Muscle of back (tissue), 13 donors: ENCODE results near the gene EEF2K. TPM values are rescaled to one million over a fixed set of nuclear protein-coding genes. Genes with fewer than 3 reads are reported as not detected.
"Not testable (repeated sequence)": the region's sequence is repeated elsewhere in the genome, so short reads cannot be mapped to it uniquely, and the experiment has no call there.

Experiments used
- DNase-seq, 3 donors: peaks; one replicate each; pipeline versions ENCODE4 v3.0.0 to v3.0.0-alpha.2; 2013
- long read RNA-seq, 9 donors: transcript quantifications; one replicate each; lab custom pipeline, GENCODE V29; 2026
- polyA plus RNA-seq, 10 donors: library from polyadenylated mRNA; unstranded; fragments of 120-200 nt; gene quantifications; one replicate each; pipeline ENCODE4 v1.2.1, GENCODE V29; 2013; ENCODE audit not compliant: insufficient read length in 10 of 10

EEF2K gene
- polyA plus RNA-seq = 10 to 100 TPM; 28.9 to 60.6 (median 45.6) TPM
- long read RNA-seq, donor 1, full-length matches to known transcripts = 3 of 3 reads
- long read RNA-seq, donor 1, partial matches to known transcripts = 0 of 3 reads
- long read RNA-seq, donor 1, other reads (novel, unspliced or antisense) = 0 of 3 reads
- long read RNA-seq, donor 2, full-length matches to known transcripts = 3 of 3 reads
- long read RNA-seq, donor 2, partial matches to known transcripts = 0 of 3 reads
- long read RNA-seq, donor 2, other reads (novel, unspliced or antisense) = 0 of 3 reads
- long read RNA-seq, donor 3 = 0 reads
- long read RNA-seq, donor 4 = 0 reads
- long read RNA-seq, donor 5, full-length matches to known transcripts = 1 of 1 reads
- long read RNA-seq, donor 5, partial matches to known transcripts = 0 of 1 reads
- long read RNA-seq, donor 5, other reads (novel, unspliced or antisense) = 0 of 1 reads
- long read RNA-seq, donor 6, full-length matches to known transcripts = 3 of 3 reads
- long read RNA-seq, donor 6, partial matches to known transcripts = 0 of 3 reads
- long read RNA-seq, donor 6, other reads (novel, unspliced or antisense) = 0 of 3 reads
- long read RNA-seq, donor 7, partial matches to known transcripts = 6 of 6 reads
- long read RNA-seq, donor 7, other reads (novel, unspliced or antisense) = 0 of 6 reads
- long read RNA-seq, donor 8, full-length matches to known transcripts = 1 of 1 reads
- long read RNA-seq, donor 8, partial matches to known transcripts = 0 of 1 reads
- long read RNA-seq, donor 8, other reads (novel, unspliced or antisense) = 0 of 1 reads
- long read RNA-seq, donor 9 = 0 reads

DNA sequence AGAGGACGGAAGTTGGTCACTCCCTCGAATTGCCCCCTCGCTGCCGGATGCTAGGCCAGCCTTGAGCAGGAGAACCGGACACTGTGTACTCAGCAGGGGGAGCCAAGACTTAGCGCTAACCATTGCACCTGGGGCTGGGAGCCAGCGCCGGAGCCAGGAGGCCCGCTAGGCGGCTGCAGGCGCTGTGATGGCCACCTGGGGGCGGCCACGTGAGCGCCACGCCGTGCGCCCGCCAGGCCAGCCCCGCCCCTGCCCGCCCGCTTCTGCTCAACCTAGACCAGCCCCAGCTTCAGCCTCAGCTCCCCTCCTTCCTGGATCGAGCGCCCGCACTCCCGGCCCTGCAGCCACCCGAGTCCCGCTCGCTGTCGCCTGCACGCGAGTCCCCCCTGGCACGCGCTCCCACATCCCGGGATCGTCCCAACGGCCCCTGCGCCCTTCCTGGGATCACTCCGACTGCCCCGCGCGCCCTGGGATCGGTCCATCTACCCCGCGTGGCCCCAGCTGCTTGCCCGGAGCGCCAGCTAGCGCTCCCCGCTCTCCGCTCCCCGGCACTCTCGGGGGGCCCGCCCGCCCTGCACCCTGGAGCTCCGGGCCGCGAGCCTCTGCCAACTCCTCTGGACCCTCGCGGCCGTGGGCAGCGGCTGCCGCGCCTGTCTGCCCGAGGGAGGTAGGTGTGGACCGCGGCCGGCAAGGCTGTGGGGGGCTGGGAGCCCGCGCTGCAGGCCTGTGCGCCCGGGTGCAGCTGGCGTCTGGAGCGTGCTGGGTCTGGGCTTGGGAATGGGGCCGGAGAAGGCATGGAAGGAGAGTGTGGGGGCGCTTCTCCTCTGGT lies at the start of gene EEF2K:
TSS of gene EEF2K (plus strand) at position 266 of the 829 bp plus-strand sequence. CDS start 19,452 bp downstream, outside the sequence.
- peak; percentile 93 to 97 (median 95) for DNase-seq

DNA sequence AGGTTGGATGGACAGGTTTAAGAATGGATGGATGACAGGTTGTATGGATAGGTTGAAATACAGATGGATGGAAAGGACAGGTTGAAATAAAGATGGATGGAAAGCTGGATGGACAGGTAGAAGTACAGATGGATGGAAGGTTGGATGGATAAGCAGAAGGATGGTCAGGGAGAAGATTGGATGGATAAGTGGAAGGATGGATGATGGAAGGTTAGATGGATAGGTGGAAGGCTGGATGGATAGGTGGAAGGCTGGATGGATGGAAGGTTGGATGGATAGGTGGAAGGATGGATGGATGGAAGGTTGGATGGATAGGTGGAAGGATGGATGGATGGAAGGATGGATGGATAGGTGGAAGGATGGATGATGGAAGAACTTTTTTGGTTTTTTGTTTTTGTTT lies 44.7 kb upstream of the EEF2K start:
- DNase-seq = no peak

DNA sequence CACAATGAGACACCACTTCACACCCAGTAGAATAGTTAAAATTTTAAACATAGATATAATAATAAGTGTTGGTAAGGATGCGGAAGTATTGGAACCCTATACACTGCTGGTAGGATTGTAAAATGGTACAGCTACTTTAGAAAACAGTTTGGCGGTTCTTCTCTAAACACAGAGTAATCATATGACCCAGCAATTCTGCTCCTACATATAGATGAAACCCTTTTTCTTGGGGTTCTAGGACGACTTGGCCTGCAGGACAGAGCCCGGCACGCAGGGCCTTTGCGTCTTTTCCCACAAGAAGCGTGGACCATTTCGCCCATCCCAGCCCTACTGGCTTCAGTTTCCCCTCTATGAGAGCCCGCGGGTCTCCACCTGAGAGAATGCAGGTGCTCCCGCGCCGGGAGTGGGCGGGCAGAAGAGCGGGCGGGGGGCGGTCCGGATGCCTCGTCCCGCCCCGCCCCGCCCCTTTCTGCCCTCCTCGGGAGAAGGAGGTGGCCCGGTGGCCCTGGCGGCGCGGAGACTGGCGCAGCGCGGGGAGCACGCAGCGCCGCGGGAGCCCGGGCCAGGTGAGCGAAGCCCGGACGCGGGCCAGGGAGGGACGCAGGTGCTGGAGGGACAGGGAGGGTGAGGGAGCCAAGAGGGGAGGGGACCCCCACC lies 44.0 kb upstream of the EEF2K start, which contains the start of gene SDR42E2:
TSS of gene SDR42E2 (plus strand) at position 508 of the 657 bp plus-strand sequence. CDS start 3,077 bp downstream, outside the sequence.
- DNase-seq = no peak

DNA sequence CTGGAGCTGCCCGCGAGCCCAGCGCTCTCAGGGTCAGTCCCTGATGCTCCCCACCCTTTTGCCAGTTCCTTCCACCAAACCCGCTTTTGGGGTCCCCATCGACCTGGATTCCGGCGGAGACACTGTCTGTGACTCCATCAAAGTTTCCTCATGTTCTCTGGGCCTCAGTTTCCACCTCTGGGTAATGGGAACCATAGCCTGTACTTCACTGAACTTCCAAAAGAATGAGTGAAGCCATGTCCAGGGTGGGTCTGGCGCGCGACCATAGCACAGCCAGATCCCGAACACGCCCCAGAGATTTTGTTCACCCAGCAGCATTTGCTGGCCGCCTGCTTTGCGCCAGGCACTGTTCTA lies 43.4 kb upstream of the EEF2K start:
- no peak for DNase-seq

DNA sequence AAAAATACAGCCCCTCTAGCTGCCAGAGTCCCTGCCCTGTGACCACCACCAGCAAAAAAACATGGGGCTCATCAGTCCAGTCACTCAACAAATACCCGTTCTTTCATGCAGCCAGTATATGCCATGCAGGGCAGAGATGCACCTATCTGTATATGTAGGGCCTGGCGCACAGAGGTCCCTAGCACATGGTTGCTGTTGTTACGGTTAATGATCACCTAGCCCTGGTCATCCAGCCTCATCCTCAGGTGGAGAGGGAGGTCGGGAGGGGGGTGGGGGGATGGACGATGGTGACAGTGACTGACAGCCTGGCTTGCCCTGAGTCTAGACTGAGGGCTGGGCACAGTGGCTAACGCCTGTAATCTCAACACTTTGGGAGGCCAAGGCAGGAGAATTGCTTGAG lies 42.3 kb upstream of the EEF2K start:
- DNase-seq = no peak

DNA sequence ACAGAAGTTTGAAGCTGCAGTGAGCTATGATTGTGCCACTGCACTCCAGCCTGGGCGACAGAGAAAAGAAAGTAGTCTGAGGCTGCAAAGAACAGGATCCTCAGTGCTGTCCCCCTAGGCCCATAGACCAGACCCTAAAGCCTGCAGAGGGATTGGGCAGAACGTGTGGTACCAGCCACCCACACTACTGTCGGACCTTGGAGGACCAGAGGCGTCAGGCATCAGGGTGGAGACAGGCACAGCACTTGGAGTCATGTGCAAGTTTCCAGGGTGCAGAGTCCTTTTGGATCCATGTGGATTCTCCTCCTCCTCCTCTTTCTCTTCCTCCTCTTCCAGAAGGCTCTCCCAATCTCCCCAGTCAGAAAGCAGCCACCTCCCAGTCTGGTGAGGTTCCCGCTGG lies 41.6 kb upstream of the EEF2K start:
- DNase-seq = no peak

DNA sequence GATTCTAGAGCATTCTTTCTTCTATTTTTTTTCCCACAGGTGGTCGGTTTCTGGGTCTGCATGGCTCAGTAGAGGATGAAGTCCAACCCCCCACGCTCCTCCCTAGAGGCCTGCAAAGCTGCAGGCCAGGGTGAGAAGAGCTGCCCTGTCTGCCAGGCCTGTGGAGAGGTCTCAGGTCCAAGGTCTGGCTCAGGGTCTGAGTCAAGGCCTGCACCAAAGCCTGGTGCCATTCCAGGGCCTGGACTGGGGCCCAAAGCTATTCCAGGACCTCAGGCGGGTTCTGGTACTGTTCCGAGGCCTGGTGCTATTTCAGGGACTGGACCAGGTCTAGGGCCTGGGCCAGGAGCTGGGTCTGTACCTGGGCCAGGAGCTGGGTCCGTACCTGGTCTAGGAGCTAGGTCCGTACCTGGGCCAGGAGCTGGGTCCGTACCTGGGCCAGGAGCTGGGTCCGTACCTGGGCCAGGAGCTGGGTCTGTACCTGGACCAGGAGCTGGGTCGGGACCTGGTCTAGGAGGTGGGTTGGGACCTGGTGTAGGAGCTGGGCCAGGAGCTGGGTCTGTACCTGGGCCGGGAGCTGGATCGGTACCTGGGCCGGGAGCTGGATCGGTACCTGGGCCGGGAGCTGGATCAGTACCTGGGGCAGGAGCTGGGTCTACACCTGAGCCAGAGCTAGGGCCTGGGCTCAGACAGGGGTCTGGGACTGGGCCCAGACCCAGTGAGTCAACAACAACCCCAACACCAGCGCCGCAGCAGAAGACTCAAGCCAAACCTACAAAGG lies 40.4 kb upstream of the EEF2K start:
- DNase-seq = no peak

DNA sequence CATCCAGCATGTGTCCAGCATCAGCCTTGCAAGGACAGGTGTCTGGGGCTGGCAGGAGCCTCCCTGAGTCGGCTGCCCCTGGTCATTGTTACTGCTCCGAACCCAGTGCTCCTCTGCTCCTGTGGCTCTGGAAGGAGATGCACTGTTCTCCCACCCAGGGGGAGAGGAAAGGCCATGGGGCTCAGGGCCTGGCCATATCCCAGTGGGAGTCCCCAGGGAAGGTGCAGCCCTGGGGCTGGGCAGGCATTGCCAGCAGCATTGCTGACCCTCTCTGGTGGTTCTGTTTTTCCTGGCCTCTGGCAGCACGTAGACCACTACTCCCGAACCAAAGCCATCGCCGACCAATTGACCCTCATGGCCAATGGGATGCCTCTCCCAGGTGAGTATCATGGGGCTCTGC lies 34.1 kb upstream of the EEF2K start:
- DNase-seq = no peak

DNA sequence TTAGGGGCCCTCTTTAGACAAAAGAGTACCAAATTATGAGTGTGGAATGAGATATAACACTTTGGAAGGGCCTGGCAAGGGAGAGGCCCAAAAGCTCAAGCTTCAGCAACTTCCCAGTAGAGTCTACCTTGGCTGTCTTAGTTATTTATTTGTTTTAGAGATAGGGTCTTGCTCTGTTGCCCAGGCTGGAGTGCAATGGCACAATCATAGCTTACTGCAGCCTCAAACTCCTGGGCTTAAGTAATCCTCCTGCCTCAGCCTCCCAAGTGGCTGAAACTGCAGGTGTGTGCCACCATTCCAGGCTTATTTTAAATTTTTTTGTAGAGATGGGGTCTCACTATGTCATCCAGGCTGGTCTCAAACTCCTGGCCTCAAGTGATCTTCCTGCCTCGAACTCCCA lies 33.4 kb upstream of the EEF2K start:
- not testable (repeated sequence) for DNase-seq

DNA sequence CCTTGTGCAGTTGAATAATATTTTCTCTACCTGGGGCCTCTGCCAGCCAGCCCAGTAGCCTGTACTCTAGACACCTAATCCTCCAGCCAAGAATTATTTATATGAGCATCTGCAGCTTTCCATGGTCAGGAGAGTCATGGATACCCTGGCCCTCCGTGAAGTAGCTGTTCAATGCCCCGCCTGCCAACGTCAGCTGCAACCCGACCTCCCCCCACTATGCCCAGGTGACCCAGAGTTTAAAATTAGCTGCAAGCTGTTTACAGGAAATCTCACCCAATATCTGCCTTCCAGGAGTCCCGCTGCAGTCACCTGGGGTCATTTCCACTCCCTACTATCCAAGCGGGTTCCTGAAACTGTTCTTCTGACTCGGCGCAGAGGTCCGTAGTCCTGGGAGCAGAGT lies 31.4 kb upstream of the EEF2K start:
- no peak for DNase-seq

DNA sequence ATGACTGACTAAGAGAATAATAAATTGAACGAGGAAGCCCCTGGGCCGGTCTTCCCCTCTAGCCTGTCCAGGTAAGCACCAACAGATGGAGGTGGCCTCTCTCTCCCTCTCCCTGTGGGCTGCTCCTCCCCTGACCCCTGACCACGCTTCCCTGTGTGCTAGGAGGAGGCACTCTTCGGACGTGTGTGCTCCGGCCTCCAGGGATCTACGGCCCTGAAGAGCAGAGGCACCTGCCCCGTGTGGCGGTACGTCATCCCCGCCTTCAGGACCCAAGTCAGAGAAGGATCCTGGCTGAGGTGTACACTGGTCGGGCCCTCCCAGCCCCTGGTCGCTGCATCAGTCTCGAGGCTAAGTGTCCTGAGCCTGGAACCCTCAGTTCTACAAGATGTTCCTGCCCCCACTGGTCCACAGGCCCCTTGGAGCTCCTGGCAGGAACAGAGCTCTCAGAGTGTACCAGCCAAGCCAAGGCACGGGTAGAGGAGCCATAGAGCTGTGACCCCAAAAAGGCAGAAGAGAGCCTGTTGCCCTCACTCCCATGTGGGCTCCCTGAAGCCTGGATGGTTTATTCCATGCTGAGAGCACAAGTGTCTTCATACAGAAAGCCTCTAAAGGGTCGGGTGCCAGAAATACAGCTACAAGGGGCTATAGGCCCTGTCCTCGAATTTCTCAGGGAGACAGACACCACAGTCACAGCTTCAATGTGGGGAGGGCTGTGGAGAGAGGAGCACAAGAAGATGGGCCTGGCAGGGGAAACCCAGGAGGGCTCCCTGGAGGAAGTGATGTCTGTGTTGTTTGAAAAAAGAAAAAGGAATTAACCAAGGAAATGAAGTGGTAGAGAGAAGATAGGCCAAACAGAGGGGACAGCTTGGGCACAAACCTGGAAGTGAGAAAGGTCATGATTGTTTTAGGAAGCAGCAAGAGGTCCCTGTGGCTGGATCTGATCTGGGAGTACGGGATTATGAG lies 27.8 kb upstream of the EEF2K start:
- DNase-seq = no peak

DNA sequence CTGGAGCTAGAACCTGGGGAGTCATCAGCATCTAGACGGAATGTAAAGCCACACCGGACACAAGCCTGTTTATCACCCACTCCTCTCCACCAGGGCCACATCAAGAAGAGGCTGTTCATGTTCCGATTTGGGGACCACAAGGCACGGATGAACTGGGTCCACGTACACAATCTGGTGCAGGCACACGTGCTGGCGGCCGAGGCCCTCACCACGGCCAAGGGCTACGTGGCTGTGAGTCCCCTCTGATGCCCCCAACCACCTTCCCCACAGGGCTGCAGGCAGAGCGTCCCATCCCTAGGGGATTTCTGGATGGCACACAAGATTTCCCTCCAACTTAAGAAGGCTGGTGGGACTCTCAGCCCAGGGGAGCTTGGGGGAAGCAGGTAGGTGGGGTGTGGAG lies 24.7 kb upstream of the EEF2K start:
- no peak for DNase-seq

DNA sequence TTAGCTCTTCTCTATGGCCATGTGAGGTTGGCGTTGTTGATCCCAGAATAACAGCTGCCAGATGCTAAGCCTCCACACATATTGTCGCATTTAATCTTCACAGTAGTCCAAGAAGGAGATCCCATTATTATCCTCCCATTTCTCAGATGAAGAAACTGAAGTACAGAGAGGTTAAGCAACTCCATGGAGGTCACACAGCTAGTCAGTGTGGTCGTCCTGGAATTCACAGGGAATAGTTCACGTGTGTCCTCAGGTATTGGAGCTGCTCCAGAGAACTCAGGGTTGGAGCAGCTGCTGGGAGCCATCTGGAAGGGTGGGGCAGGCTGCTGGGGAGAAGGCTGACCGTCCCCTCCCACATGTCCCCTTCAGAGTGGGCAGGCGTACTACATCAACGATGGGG lies 24.2 kb upstream of the EEF2K start:
- no peak for DNase-seq

DNA sequence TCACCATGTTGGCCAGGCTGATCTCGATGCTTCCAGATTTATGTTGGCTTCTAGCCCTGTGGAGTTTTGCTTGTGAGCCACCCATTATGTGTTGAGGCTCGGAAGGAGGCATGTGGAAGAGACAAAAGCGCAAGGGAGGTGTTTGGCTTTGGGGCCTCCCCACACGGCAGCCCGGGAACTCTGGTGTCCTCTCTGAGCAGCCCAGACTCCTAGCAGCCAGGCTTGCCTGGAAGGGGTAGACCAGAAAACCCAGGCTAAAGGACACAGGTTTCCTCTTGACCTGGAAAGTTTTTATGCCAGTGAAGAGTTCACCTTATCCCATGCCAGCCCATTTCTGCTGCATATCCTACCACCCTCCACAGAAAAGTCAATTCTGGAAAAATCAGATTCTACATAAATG lies 22.7 kb upstream of the EEF2K start:
- DNase-seq = no peak

DNA sequence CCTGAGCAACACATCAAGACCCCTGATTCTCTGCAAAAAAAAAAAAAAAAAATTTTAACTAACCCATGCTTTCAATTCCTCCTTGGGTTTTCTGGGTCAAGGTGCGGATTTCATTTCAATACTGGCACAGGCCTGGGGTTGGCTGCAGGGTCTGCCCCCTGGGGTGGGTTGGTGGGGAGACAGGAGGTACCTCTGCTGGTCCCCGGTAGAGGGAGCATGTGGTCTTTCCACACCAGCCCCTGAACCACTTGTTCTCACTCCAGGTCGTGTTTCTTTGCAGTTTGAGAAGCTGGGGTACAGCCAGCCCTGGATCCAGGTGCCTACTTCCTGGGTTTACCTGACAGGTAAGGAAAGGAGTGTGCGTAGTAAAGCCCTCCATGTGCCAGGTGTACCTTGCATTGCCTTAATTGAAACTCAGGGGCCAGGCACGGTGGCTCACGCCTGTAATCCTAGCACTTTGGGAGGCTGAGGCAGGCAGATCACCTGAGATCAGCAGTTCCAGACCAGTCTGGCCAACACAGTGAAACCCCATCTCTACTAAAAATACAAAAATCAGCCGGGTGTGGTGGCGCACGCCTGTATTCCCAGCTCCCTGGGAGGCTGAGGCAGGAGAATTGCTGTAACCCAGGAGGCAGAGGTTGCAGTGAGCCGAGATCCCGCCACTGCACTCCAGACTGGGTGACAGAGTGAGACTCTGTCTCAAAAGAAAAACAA lies 22.0 kb upstream of the EEF2K start:
- no peak for DNase-seq

DNA sequence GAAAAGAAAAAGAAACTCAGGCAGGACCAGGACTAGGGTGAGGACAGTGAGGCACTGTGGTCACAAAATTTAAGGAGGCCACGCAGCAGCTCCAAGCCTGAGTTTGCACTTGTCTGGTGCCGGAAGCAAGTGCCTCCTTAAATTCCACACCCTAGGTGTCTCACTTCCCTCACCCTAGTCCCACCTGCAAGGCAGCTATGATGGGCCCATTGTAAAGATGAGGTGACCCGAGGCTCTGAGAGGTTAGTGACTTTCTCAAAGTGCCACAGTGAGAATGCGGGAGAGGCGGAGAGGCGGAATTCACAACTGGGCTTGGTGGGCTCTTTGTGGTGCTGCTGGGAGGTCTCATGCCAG lies 21.5 kb upstream of the EEF2K start:
- no peak for DNase-seq

DNA sequence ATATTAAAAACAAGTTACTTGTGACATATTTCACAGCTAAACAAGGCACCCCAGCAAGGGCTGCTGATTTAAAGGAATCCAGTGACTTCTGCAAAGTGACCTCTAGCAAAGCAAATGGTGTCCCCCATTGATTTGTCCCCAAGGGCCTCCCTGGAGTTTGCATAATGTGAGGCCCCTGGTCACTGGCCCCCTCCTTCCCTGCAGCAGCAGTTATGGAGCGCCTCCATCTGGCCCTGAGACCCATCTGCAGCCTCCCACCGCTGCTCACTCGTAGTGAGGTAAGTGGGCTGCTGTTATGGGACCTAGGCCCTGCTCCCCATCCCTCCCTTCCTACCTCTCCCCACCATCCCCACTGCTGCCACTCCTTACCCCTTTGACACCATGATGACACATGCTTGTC lies 19.6 kb upstream of the EEF2K start:
- no peak for DNase-seq

DNA sequence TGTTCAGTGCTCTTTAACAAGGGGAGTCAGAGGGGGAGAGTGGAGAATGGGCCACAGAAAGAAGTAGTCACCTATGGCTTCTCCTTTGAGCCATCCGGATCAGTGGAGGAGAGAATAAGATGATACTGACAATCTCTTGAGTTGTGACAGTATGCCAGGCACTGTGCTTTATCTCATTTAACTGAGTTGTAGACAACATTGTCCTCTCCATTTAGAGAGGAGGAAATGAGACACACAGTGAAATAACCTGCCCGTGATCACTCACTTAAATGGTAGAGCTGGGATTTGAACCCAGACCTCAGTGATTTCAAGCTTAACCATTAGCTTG lies 17.8 kb upstream of the EEF2K start:
- no peak for DNase-seq
